HepG2 (cell line): ENCODE results near the gene SPRED2. TPM values are rescaled to one million over a fixed set of nuclear protein-coding genes. Genes with fewer than 3 reads are reported as not detected.

Experiments
- BHLHE40 ChIP-seq: IDR thresholded peaks from 2 replicates; pipeline ENCODE4 v1.6.1; 2011; ENCODE audit warnings: low read length, improper control_type of control experiment
- EEA1 ChIP-seq: sonication (generic); formaldehyde crosslinking; IDR thresholded peaks from 2 replicates; pipeline ENCODE4 v1.5.1; 2020; ENCODE audit warnings: mild to moderate bottlenecking, missing genetic modification reagents, borderline replicate concordance
- ETV6 ChIP-seq: sonication (generic); formaldehyde crosslinking; conservative IDR thresholded peaks from 2 replicates; pipeline ENCODE4 v1.4.0; 2020; ENCODE audit warnings: missing genetic modification reagents
- GATAD1 ChIP-seq: IDR thresholded peaks from 2 replicates; pipeline ENCODE4 v1.6.1; 2016; ENCODE audit warnings: missing genetic modification reagents, missing compliant biosample characterization
- GTF2F1 ChIP-seq: fragments of 150-350 bp; IDR thresholded peaks from 2 replicates; pipeline ENCODE4 v1.6.1; 2014; ENCODE audit warnings: low read length
- HNF4A ChIP-seq: sonication (generic); formaldehyde crosslinking; IDR thresholded peaks from 2 replicates; pipeline ENCODE4 v1.4.0; 2020; ENCODE audit warnings: missing genetic modification reagents
- JARID2 ChIP-seq: sonication (generic); formaldehyde crosslinking; IDR thresholded peaks from 2 replicates; pipeline ENCODE4 v1.8.1; 2023; ENCODE audit warnings: missing genetic modification reagents, inconsistent platforms; ENCODE audit not compliant: insufficient replicate concordance
- KDM2A ChIP-seq: sonication (generic); formaldehyde crosslinking; IDR thresholded peaks from 2 replicates; pipeline ENCODE4 v1.4.0; 2020; ENCODE audit warnings: low read depth, missing genetic modification reagents, borderline replicate concordance
- MATR3 ChIP-seq: sonication (generic); formaldehyde crosslinking; IDR thresholded peaks from 2 replicates; pipeline ENCODE4 v1.4.0; 2020; ENCODE audit warnings: missing genetic modification reagents
- MTA3 ChIP-seq: sonication (generic); formaldehyde crosslinking; IDR thresholded peaks from 2 replicates; pipeline ENCODE4 v1.4.0; 2020; ENCODE audit warnings: missing genetic modification reagents
- NCOA1 ChIP-seq: sonication (generic); formaldehyde crosslinking; IDR thresholded peaks from 2 replicates; pipeline ENCODE4 v1.9.0; 2021; ENCODE audit warnings: missing genetic modification reagents
- NCOA2 ChIP-seq: sonication (generic); formaldehyde crosslinking; IDR thresholded peaks from 2 replicates; pipeline ENCODE4 v1.8.0; 2022; ENCODE audit warnings: inconsistent platforms
- NR2F2 ChIP-seq: IDR thresholded peaks from 2 replicates; pipeline ENCODE4 v1.6.1; 2012; ENCODE audit warnings: low read depth, inconsistent platforms, borderline replicate concordance
- PITX1 ChIP-seq: sonication (generic); formaldehyde crosslinking; IDR thresholded peaks from 2 replicates; pipeline ENCODE4 v1.5.1; 2020; ENCODE audit warnings: mild to moderate bottlenecking, missing genetic modification reagents
- PTBP1 ChIP-seq: fragments of 200-400 bp; formaldehyde crosslinking; IDR thresholded peaks from 2 replicates; pipeline ENCODE4 v1.6.1; 2018; ENCODE audit warnings: low read length, low read depth; ENCODE audit not compliant: poor library complexity, severe bottlenecking
- RFXANK ChIP-seq: IDR thresholded peaks from 2 replicates; pipeline ENCODE4 v1.6.1; 2016
- ZNF20 ChIP-seq: sonication (generic); formaldehyde crosslinking; IDR thresholded peaks from 2 replicates; pipeline ENCODE4 v1.4.0; 2020; ENCODE audit warnings: mild to moderate bottlenecking, moderate library complexity, missing genetic modification reagents
- ZNF232 ChIP-seq: sonication (generic); formaldehyde crosslinking; IDR thresholded peaks from 2 replicates; pipeline ENCODE4 v1.4.0; 2020; ENCODE audit warnings: missing genetic modification reagents, borderline replicate concordance
- ZNF24 ChIP-seq: fragments of 450-650 bp; IDR thresholded peaks from 2 replicates; pipeline ENCODE4 v1.6.1; 2017; ENCODE audit warnings: antibody characterized with exemption, mild to moderate bottlenecking
- ZNF3 ChIP-seq: IDR thresholded peaks from 2 replicates; pipeline ENCODE4 v1.7.0; 2017; ENCODE audit warnings: inconsistent platforms
- ZNF33A ChIP-seq: sonication (generic); formaldehyde crosslinking; IDR thresholded peaks from 2 replicates; pipeline ENCODE4 v1.5.1; 2020; ENCODE audit warnings: missing genetic modification reagents, mild to moderate bottlenecking, moderate library complexity, borderline replicate concordance
- ZNF546 ChIP-seq: sonication (generic); formaldehyde crosslinking; conservative IDR thresholded peaks from 2 replicates; pipeline ENCODE4 v1.8.1; 2023; ENCODE audit warnings: mild to moderate bottlenecking, missing genetic modification reagents
- ZNF550 ChIP-seq: sonication (generic); formaldehyde crosslinking; IDR thresholded peaks from 2 replicates; pipeline ENCODE4 v1.4.0; 2020; ENCODE audit warnings: mild to moderate bottlenecking, missing genetic modification reagents, borderline replicate concordance
- ZSCAN5A ChIP-seq: sonication (generic); formaldehyde crosslinking; IDR thresholded peaks from 2 replicates; pipeline ENCODE4 v1.8.0; 2022; ENCODE audit warnings: mild to moderate bottlenecking, missing genetic modification reagents, borderline replicate concordance
- polyA plus RNA-seq, 8 experiments: library from polyadenylated mRNA; depleted of rRNA in 3 of 8; stranded (reverse) in 7 of 8; unstranded in 1 of 8; fragments of >200 nt; fragmentation: Illumina TruSeq in 4 of 8; extraction: Trizol in 4 of 8; gene quantifications; 2 replicates each; pipeline versions ENCODE4 v1.2.1 to v1.2.3, GENCODE V29; 2011 to 2016; ENCODE audit warnings: low read depth in 4 of 8, missing spikeins in 1 of 8, mixed read lengths in 1 of 8; ENCODE audit not compliant: insufficient read depth in 1 of 8
- total RNA-seq, 5 experiments: library from RNA; depleted of rRNA; stranded (reverse); fragments of >200 nt; fragmentation: Illumina TruSeq; extraction: Trizol; gene quantifications; 2 replicates each; pipeline ENCODE4 v1.2.3, GENCODE V29; 2016; ENCODE audit warnings: low read depth in 1 of 5
- TF ChIP-seq, protein P1 (sequence below): sonication (generic); formaldehyde crosslinking; IDR thresholded peaks from 2 replicates; pipeline ENCODE4 v1.5.0; 2020; ENCODE audit warnings: mild to moderate bottlenecking, missing genetic modification reagents, borderline replicate concordance

Gene SPRED2
- total and polyA plus RNA-seq, 2 of the 13 experiments (the other 11 are each of a cell fraction or from before 2014, with no cell fraction given): 13.0 to 37.0 TPM

GRCh38 chr2:65370387-65371073, 61.9 kb downstream of the SPRED2 start (continued):
- TF ChIP-seq MATR3 (CRISPR knock-in tag): no peak
- peak; percentile 90 for TF ChIP-seq HNF4A (CRISPR knock-in tag)
- TF ChIP-seq ZNF546 (CRISPR knock-in tag): no peak
- no peak for TF ChIP-seq ZNF20 (CRISPR knock-in tag)
- TF ChIP-seq ZNF232 (CRISPR knock-in tag): 0 out of 2 replicates have a peak, but pooled peaks have one; percentile 48
- no peak for TF ChIP-seq MTA3
- no peak for TF ChIP-seq NCOA1 (CRISPR knock-in tag)
- TF ChIP-seq ZNF24: no peak
- TF ChIP-seq BHLHE40: no peak
- TF ChIP-seq GTF2F1: no peak
- TF ChIP-seq NR2F2: peak; percentile 45; the same call in 1 of the 2 replicates
- TF ChIP-seq ZSCAN5A: no peak
- 0 out of 2 replicates have a peak, but pooled peaks have one; percentile 63 for TF ChIP-seq RFXANK (CRISPR knock-in tag)
- TF ChIP-seq KDM2A (CRISPR knock-in tag): no peak
- no peak for TF ChIP-seq ZNF3
- TF ChIP-seq PTBP1: no peak
- TF ChIP-seq GATAD1 (CRISPR knock-in tag): no peak
- TF ChIP-seq NCOA2 (CRISPR knock-in tag): 0 out of 2 replicates have a peak, but pooled peaks have one; percentile 34
- no peak for TF ChIP-seq ETV6
- no peak for TF ChIP-seq ZNF33A
- TF ChIP-seq EEA1: no peak
- no peak for TF ChIP-seq ZNF550 (CRISPR knock-in tag)
- peak; percentile 78 for TF ChIP-seq PITX1 (CRISPR knock-in tag)
- no peak for TF ChIP-seq JARID2
- TF ChIP-seq, protein P1, sequence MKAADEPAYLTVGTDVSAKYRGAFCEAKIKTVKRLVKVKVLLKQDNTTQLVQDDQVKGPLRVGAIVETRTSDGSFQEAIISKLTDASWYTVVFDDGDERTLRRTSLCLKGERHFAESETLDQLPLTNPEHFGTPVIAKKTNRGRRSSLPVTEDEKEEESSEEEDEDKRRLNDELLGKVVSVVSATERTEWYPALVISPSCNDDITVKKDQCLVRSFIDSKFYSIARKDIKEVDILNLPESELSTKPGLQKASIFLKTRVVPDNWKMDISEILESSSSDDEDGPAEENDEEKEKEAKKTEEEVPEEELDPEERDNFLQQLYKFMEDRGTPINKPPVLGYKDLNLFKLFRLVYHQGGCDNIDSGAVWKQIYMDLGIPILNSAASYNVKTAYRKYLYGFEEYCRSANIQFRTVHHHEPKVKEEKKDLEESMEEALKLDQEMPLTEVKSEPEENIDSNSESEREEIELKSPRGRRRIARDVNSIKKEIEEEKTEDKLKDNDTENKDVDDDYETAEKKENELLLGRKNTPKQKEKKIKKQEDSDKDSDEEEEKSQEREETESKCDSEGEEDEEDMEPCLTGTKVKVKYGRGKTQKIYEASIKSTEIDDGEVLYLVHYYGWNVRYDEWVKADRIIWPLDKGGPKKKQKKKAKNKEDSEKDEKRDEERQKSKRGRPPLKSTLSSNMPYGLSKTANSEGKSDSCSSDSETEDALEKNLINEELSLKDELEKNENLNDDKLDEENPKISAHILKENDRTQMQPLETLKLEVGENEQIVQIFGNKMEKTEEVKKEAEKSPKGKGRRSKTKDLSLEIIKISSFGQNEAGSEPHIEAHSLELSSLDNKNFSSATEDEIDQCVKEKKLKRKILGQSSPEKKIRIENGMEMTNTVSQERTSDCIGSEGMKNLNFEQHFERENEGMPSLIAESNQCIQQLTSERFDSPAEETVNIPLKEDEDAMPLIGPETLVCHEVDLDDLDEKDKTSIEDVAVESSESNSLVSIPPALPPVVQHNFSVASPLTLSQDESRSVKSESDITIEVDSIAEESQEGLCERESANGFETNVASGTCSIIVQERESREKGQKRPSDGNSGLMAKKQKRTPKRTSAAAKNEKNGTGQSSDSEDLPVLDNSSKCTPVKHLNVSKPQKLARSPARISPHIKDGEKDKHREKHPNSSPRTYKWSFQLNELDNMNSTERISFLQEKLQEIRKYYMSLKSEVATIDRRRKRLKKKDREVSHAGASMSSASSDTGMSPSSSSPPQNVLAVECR: peak; percentile 73; the same call in 1 of the 2 replicates
